B cell (primary cell): Measurements from ENCODE around the gene SHB.

Experiments
- EZH2 ChIP-seq: IDR thresholded peaks from 2 replicates; pipeline ENCODE4 v1.6.1; 2012; ENCODE audit warnings: borderline replicate concordance, low read depth, mild to moderate bottlenecking, moderate library complexity, low read length; ENCODE audit not compliant: insufficient read depth, poor library complexity, severe bottlenecking
- TF ChIP-seq, protein P1 (sequence below): fragments of 200-600 bp; IDR thresholded peaks from one replicate; pipeline ENCODE4 v1.8.0; 2022; ENCODE audit warnings: antibody characterized with exemption, mild to moderate bottlenecking

- no peak for TF ChIP-seq EZH2
- TF ChIP-seq, protein P1, sequence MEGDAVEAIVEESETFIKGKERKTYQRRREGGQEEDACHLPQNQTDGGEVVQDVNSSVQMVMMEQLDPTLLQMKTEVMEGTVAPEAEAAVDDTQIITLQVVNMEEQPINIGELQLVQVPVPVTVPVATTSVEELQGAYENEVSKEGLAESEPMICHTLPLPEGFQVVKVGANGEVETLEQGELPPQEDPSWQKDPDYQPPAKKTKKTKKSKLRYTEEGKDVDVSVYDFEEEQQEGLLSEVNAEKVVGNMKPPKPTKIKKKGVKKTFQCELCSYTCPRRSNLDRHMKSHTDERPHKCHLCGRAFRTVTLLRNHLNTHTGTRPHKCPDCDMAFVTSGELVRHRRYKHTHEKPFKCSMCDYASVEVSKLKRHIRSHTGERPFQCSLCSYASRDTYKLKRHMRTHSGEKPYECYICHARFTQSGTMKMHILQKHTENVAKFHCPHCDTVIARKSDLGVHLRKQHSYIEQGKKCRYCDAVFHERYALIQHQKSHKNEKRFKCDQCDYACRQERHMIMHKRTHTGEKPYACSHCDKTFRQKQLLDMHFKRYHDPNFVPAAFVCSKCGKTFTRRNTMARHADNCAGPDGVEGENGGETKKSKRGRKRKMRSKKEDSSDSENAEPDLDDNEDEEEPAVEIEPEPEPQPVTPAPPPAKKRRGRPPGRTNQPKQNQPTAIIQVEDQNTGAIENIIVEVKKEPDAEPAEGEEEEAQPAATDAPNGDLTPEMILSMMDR = no peak
Measured at GRCh38 chr9:37956423-37956820, 112.6 kb downstream of the SHB start.
